H1 (cell line): ENCODE measurements around the gene COQ8B. TPM values are rescaled to one million over a fixed set of nuclear protein-coding genes. Genes with fewer than 3 reads are reported as not detected.

Experiments used
- CTCF ChIA-PET: fragments of 300-600 bp; sonication (Branson Sonifier 250); formaldehyde crosslinking; loops from one replicate; lab custom pipeline; 2021; ENCODE audit not compliant: partially characterized antibody; lab: Charles Lee
- POLR2A ChIA-PET: fragments of 300-600 bp; sonication (Branson Sonifier 250); formaldehyde crosslinking; loops from one replicate; lab custom pipeline; 2021; ENCODE audit warnings: inconsistent platforms; ENCODE audit not compliant: partially characterized antibody; lab: Charles Lee
- DNase-seq, 2 experiments: peaks; one replicate each; pipeline versions ENCODE4 v3.0.0 to v3.0.0-alpha.2; 2010 to 2022; ENCODE audit warnings: low spot score in 2 of 2, low read depth in 1 of 2, mixed read lengths in 1 of 2
- FAIRE-seq: peaks from 2 replicates; lab custom pipeline; 2011; peaks lifted over from hg19 to GRCh38; lab: Jason Lieb, UNC
- H2AFZ ChIP-seq: 2 replicates; pipeline ENCODE4 v1.8.1; 2012; ENCODE audit warnings: low read length, inconsistent platforms
- H2AK5ac ChIP-seq: 2 replicates; pipeline ENCODE4 v1.6.1; 2013; ENCODE audit warnings: low read depth, low read length
- H2BK120ac ChIP-seq: replicated peaks from 2 replicates; pipeline ENCODE3; 2013; ENCODE audit warnings: low read depth, low read length, inconsistent platforms
- H2BK12ac ChIP-seq: 2 replicates; pipeline ENCODE4 v1.6.1; 2013; ENCODE audit warnings: low read depth, low read length
- H2BK15ac ChIP-seq: 2 replicates; pipeline ENCODE4 v1.6.1; 2013; ENCODE audit warnings: low read length
- H2BK20ac ChIP-seq: 2 replicates; pipeline ENCODE4 v1.6.1; 2013; ENCODE audit warnings: low read length
- H2BK5ac ChIP-seq: 2 replicates; pipeline ENCODE4 v1.6.1; 2013; ENCODE audit warnings: low read depth, low read length
- H3K14ac ChIP-seq: 2 replicates; pipeline ENCODE4 v1.6.1; 2013; ENCODE audit warnings: inconsistent platforms; ENCODE audit not compliant: insufficient read length
- H3K18ac ChIP-seq: 2 replicates; pipeline ENCODE4 v1.6.1; 2013; ENCODE audit warnings: low read length; ENCODE audit errors: extremely low read depth
- H3K23ac ChIP-seq: 2 replicates; pipeline ENCODE4 v1.6.1; 2013; ENCODE audit warnings: inconsistent platforms; ENCODE audit not compliant: insufficient read length
- H3K23me2 ChIP-seq: 2 replicates; pipeline ENCODE4 v1.6.1; 2013; ENCODE audit warnings: low read depth, low read length
- H3K27ac ChIP-seq: 2 replicates; pipeline ENCODE4 v1.6.1; 2011; ENCODE audit warnings: low read depth, low read length, inconsistent platforms
- H3K27me3 ChIP-seq, 4 experiments: replicated peaks in 1 of 4; 1 replicate in 1 of 4; 2 replicates in 3 of 4; pipeline versions ENCODE4 v1.6.1 to v1.8.1; 2011 to 2013; ENCODE audit warnings: low read length in 3 of 4, mild to moderate bottlenecking in 3 of 4, inconsistent platforms in 2 of 4, mixed read lengths in 2 of 4, moderate library complexity in 1 of 4; ENCODE audit not compliant: control insufficient read depth in 3 of 4, insufficient read depth in 3 of 4; ENCODE audit errors: extremely low read depth in 1 of 4
- H3K36me3 ChIP-seq, 4 experiments: 2 replicates each; pipeline versions ENCODE4 v1.6.1 to v1.8.1; 2011 to 2013; ENCODE audit warnings: mild to moderate bottlenecking in 4 of 4, low read length in 3 of 4, moderate library complexity in 2 of 4, control low read depth in 1 of 4, inconsistent platforms in 1 of 4; ENCODE audit not compliant: insufficient read depth in 4 of 4, control insufficient read depth in 2 of 4
- H3K4ac ChIP-seq: replicated peaks from 2 replicates; pipeline ENCODE3; 2013; ENCODE audit warnings: low read length, low read depth, mixed read lengths, inconsistent platforms; ENCODE audit not compliant: insufficient read length
- H3K4me1 ChIP-seq, 4 experiments: replicated peaks in 1 of 4; 1 replicate in 1 of 4; 2 replicates in 3 of 4; pipeline versions ENCODE4 v1.6.1 to v1.8.1; 2011 to 2013; ENCODE audit warnings: low read length in 3 of 4, inconsistent platforms in 2 of 4, mixed read lengths in 1 of 4; ENCODE audit not compliant: insufficient read depth in 4 of 4, control insufficient read depth in 3 of 4
- H3K4me2 ChIP-seq, 2 experiments: 2 replicates each; pipeline versions ENCODE4 v1.6.1 to v1.8.1; 2011 to 2013; ENCODE audit warnings: low read depth in 2 of 2, low read length in 2 of 2, control low read depth in 1 of 2, inconsistent platforms in 1 of 2, mild to moderate bottlenecking in 1 of 2; ENCODE audit not compliant: insufficient read depth in 1 of 2
- H3K4me3 ChIP-seq, 4 experiments: fragments of 200-600, 300-600 bp in 1 of 4; sonication (generic), shearing (Covaris generic), sonication (Bioruptor Twin) in 1 of 4; 2 replicates each; pipeline versions ENCODE4 v1.5.1 to v1.8.1; 2011 to 2016; ENCODE audit warnings: low read length in 4 of 4, low read depth in 3 of 4, control low read depth in 2 of 4, inconsistent platforms in 2 of 4, mild to moderate bottlenecking in 2 of 4, mixed read lengths in 1 of 4, moderate library complexity in 1 of 4; ENCODE audit not compliant: insufficient read depth in 2 of 4; ENCODE audit errors: extremely low read depth in 1 of 4
- H3K56ac ChIP-seq: replicated peaks from 2 replicates; pipeline ENCODE3; 2013; ENCODE audit warnings: low read depth, mild to moderate bottlenecking, mixed read lengths, low read length, inconsistent platforms; ENCODE audit not compliant: insufficient read length
- H3K79me1 ChIP-seq: 2 replicates; pipeline ENCODE4 v1.6.1; 2013; ENCODE audit warnings: low read depth, low read length, control low read depth
- H3K79me2 ChIP-seq, 2 experiments: 2 replicates each; pipeline versions ENCODE4 v1.6.1 to v1.8.1; 2012 to 2013; ENCODE audit warnings: low read length in 2 of 2, mild to moderate bottlenecking in 2 of 2, inconsistent platforms in 1 of 2; ENCODE audit not compliant: insufficient read depth in 2 of 2, control insufficient read depth in 1 of 2
- H3K9ac ChIP-seq, 4 experiments: replicated peaks in 1 of 4; 1 replicate in 1 of 4; 2 replicates in 3 of 4; pipeline versions ENCODE4 v1.6.1 to v1.8.1; 2011 to 2013; ENCODE audit warnings: low read depth in 3 of 4, low read length in 3 of 4, control low read depth in 2 of 4, mild to moderate bottlenecking in 2 of 4, moderate library complexity in 2 of 4, inconsistent platforms in 1 of 4; ENCODE audit errors: extremely low read depth in 1 of 4
- H3K9me3 ChIP-seq, 2 experiments: 2 replicates each; pipeline versions ENCODE4 v1.6.1 to v1.8.1; 2012 to 2013; ENCODE audit warnings: mild to moderate bottlenecking in 2 of 2, moderate library complexity in 2 of 2, control low read depth in 1 of 2, inconsistent platforms in 1 of 2, low read depth in 1 of 2, low read length in 1 of 2, mixed read lengths in 1 of 2; ENCODE audit not compliant: insufficient read depth in 2 of 2
- H4K20me1 ChIP-seq, 2 experiments: replicated peaks in 1 of 2; 2 replicates each; pipeline versions ENCODE3 to v1.8.1; 2011 to 2013; ENCODE audit warnings: inconsistent platforms in 2 of 2, low read length in 2 of 2, mild to moderate bottlenecking in 1 of 2; ENCODE audit not compliant: insufficient read depth in 2 of 2, control insufficient read depth in 1 of 2
- H4K5ac ChIP-seq: 2 replicates; pipeline ENCODE4 v1.6.1; 2013; ENCODE audit warnings: low read length, low read depth, mixed read lengths, inconsistent platforms; ENCODE audit not compliant: insufficient read length
- H4K8ac ChIP-seq: 2 replicates; pipeline ENCODE4 v1.8.0; 2013; ENCODE audit warnings: mild to moderate bottlenecking, moderate library complexity, low read length, inconsistent platforms; ENCODE audit not compliant: insufficient read depth; ENCODE audit errors: extremely low read depth
- H4K91ac ChIP-seq: replicated peaks from 2 replicates; pipeline ENCODE3; 2013; ENCODE audit warnings: low read length, mixed read lengths, inconsistent platforms; ENCODE audit not compliant: insufficient read length
- WGBS, 2 experiments: shearing (Covaris generic) in 1 of 2; methylation state at CpG; one replicate each; pipeline versions ENCODE4 v1.1.6 to v1.1.7; 2013 to 2015; ENCODE audit warnings: low lambda C conversion rate in 2 of 2, mixed read lengths in 2 of 2, inconsistent platforms in 1 of 2, low coverage in 1 of 2, missing lambda C conversion rate in 1 of 2; ENCODE audit not compliant: insufficient replicate concordance in 2 of 2, insufficient coverage in 1 of 2, insufficient read length in 1 of 2; ENCODE audit errors: extremely low coverage in 1 of 2, missing lambda C conversion rate in 1 of 2; 5-methylcytosine and 5-hydroxymethylcytosine counted together
- polyA plus RNA-seq, 7 experiments: library from polyadenylated mRNA; depleted of rRNA in 3 of 7; stranded (reverse) in 5 of 7; unstranded in 2 of 7; fragments of >200 nt in 5 of 7; fragments of 200-250 nt in 2 of 7; gene quantifications; 1 replicate in 5 of 7; 2 replicates in 1 of 7; 4 replicates in 1 of 7; pipeline versions ENCODE4 v1.2.1 to v1.2.3, GENCODE V29; 2011 to 2013; ENCODE audit warnings: missing spikeins in 2 of 7, mixed read lengths in 2 of 7
- total RNA-seq: library from RNA; stranded (reverse); fragmentation: NEBNext Ultra II Directional; extraction: Animal tissue kit (Norgen Biotek cat#: 25700); gene quantifications from 2 replicates; pipeline ENCODE4 v1.2.1, GENCODE V29; 2021
- TF ChIP-seq, protein P1 (sequence below), 3 experiments: IDR thresholded peaks; 1 replicate in 2 of 3; 2 replicates in 1 of 3; pipeline versions ENCODE4 v1.5.1 to v1.6.1; 2011; ENCODE audit warnings: low read length in 3 of 3, mild to moderate bottlenecking in 3 of 3, inconsistent platforms in 2 of 3, low read depth in 1 of 3, moderate library complexity in 1 of 3; ENCODE audit not compliant: insufficient read depth in 1 of 3; ENCODE audit errors: control extremely low read depth in 1 of 3

COQ8B gene
- total and polyA plus RNA-seq, 2 of the 8 experiments (the other 6 are each of a cell fraction or from before 2014, with no cell fraction given): 41.7 to 46.1 TPM

DNA sequence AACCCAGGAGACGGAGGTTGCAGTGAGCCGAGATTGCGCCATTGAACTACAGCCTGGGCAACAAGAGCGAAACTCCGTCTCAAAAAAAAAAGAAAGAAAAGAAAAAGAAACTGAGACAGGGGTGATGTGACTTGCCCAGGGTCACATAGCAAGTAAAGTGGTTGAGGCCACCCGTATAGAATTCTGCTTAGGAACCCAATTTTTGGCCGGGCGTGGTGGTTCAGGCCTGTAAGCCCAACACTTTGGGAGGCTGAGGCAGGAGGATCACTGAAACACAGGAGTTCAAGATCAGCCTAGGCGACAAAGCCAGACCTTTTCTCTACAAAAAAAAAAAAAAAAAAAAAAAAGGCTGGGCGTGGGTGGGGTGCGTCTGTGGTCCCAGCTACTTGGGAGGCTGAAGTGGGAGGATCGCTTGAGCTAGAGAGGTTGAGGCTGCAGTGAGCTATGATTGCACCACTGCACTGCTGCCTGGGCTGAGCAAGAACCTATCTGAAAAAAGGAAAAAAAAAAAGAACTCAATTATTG is 35.6 kb upstream of the COQ8B start:
- peaks cover 10 to 41% (median 23%) of the 10 kb centered on the region in 4 experiments; a peak in 7 of 8 replicates for H3K36me3 ChIP-seq
- peaks cover 43 to 82% of the 10 kb centered on the region in 2 experiments for H3K79me2 ChIP-seq
- 83% methylated on average over 6 of the region's 12 CpGs; no CpG with 5 or more reads in 1 of the 2 experiments for WGBS, 2 experiments
- no peak overlapping the region for H3K56ac ChIP-seq
- no peak overlapping the region for H2AFZ ChIP-seq
- peaks cover 19 to 26% of the 10 kb centered on the region in 2 experiments for H4K20me1 ChIP-seq
- no peak overlapping the region for H3K23ac ChIP-seq
- POLR2A ChIA-PET: interaction anchor here (0.6 to 15.7 kb wide), 15 partner anchors 9 to 314 kb away, joined by 3 to 399 read pairs (median 4); partner anchors contain the start of genes COQ8B, EGLN2, ITPKC and MIA
- no peaks in the 10 kb centered on the region for H3K9me3 ChIP-seq
- no peak overlapping the region for H3K14ac ChIP-seq
- H3K4me3 ChIP-seq: peak overlapping the region; percentile 77 to 99 (median 87); a peak in 6 of 8 replicates
- H3K79me1 ChIP-seq: peaks cover 7% of the 10 kb centered on the region
- no peaks in the 10 kb centered on the region for H3K27me3 ChIP-seq
- no peak overlapping the region for H2BK20ac ChIP-seq
- no peak overlapping the region for H3K18ac ChIP-seq
- H3K4me1 ChIP-seq: peaks cover 0 to 7% (median 2%) of the 10 kb centered on the region in 4 experiments; a peak in 4 of 7 replicates
- H2BK5ac ChIP-seq: no peak overlapping the region
- CTCF ChIA-PET: interaction anchor here (0.6 to 1.3 kb wide), 7 partner anchors 10 to 556 kb away, joined by 3 to 7 read pairs (median 4); partner anchors contain the start of genes COQ8B and ITPKC
- no peak overlapping the region for H2BK120ac ChIP-seq
- no peak overlapping the region for H2BK15ac ChIP-seq
- H2BK12ac ChIP-seq: no peak overlapping the region
- no peak overlapping the region for H4K5ac ChIP-seq
- peak overlapping the region; percentile 77; the same call in 1 of the 2 replicates for H2AK5ac ChIP-seq
- DNase-seq (no peak), FAIRE-seq (no peak)
- H4K8ac ChIP-seq: no peak overlapping the region
- H3K4me2 ChIP-seq: peak overlapping the region; percentile 80 to 99
- H3K27ac ChIP-seq: no peak overlapping the region
- no peak overlapping the region for H4K91ac ChIP-seq
- H3K9ac ChIP-seq: peak overlapping the region in 3 of 4 experiments; percentile 67 to 99 (median 81); a peak in 5 of 7 replicates
- peaks cover 9% of the 10 kb centered on the region for H3K23me2 ChIP-seq
- no peak overlapping the region for H3K4ac ChIP-seq
- TF ChIP-seq, protein P1, sequence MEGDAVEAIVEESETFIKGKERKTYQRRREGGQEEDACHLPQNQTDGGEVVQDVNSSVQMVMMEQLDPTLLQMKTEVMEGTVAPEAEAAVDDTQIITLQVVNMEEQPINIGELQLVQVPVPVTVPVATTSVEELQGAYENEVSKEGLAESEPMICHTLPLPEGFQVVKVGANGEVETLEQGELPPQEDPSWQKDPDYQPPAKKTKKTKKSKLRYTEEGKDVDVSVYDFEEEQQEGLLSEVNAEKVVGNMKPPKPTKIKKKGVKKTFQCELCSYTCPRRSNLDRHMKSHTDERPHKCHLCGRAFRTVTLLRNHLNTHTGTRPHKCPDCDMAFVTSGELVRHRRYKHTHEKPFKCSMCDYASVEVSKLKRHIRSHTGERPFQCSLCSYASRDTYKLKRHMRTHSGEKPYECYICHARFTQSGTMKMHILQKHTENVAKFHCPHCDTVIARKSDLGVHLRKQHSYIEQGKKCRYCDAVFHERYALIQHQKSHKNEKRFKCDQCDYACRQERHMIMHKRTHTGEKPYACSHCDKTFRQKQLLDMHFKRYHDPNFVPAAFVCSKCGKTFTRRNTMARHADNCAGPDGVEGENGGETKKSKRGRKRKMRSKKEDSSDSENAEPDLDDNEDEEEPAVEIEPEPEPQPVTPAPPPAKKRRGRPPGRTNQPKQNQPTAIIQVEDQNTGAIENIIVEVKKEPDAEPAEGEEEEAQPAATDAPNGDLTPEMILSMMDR (IDR thresholded peaks at IDR 0.05; ENCODE audit: control extremely low read depth in 1 of 3, insufficient read depth in 1 of 3, low read depth in 1 of 3, low read length in 3 of 3): no peak
